HG03135 (cell line): ENCODE data around the gene HOXC11.

Experiments
- ATAC-seq: cut with Tn5 transposase; IDR thresholded peaks from one replicate; pipeline ENCODE4 v1.9.1; 2021; ENCODE audit warnings: mild to moderate bottlenecking, moderate library complexity; ENCODE audit not compliant: unreplicated experiment

The HOXC11 gene

DNA sequence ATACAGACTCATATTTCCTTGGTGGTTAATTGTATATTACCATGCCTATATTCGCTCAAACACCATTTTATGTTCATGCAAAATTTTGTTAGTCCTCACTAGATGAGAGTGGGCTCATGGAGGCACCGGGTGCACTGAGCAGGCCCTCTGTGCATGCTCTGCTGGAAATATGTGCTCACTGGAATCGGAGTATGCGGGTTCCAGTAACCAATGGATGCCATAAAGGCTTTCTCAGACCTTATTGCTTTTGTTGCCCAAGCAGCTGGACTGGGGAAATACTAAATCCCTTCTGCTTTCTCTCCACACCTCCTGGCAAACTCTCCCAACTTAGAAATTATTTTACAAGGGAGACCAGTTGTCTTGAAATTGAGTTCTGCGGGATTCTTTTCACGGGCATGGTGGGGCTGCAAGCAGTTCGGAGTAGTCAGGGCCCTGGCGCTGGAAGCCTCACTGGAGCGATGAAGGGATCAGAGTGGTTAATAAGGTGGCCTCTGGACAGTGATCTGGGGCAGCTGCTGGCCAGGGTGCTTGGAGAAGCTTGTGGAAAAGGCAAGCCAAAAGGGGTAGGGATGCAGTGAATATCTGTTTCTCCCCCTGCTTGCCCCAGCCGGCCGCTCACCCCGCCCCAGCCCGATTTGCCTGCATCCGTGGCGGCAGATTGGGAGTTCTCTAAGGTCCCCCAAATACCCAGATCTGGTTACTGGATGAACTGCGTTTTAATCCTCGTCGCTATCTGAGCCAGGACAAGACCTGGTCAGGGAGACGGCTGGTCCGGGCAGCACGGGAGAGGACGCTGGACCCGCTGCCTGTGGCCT is 47.9 kb downstream of the HOXC11 start:
- ATAC-seq, result no peak

DNA sequence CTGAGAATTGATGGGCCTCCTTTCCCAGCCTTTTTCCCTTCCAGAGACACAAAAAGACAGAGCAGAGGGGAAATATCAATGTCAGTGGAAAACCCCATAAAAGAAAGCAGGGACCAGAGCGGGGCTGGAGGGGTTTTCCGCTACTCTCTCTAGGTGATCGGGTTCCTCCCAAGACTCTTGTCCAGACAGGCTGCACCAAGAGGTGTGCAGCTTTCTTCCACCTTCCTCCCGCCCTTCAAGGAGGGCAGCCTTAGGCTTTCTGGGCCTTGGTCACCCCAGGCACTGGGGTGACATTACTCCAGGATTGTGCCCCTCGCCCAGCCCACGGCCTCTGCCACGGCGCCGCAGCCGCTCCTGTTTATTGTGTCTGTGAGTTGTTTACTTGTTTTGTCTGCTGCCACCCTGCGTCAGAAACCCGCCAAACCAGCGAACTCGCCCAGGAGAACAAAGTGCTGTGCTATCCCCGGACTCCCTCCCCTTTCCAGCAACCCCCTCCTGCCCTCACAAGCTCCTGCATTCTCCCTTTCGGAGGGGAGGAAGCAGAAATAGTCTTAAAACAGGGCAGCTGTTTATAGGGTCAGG is 48.6 kb downstream of the HOXC11 start:
- ATAC-seq, result no peak

DNA sequence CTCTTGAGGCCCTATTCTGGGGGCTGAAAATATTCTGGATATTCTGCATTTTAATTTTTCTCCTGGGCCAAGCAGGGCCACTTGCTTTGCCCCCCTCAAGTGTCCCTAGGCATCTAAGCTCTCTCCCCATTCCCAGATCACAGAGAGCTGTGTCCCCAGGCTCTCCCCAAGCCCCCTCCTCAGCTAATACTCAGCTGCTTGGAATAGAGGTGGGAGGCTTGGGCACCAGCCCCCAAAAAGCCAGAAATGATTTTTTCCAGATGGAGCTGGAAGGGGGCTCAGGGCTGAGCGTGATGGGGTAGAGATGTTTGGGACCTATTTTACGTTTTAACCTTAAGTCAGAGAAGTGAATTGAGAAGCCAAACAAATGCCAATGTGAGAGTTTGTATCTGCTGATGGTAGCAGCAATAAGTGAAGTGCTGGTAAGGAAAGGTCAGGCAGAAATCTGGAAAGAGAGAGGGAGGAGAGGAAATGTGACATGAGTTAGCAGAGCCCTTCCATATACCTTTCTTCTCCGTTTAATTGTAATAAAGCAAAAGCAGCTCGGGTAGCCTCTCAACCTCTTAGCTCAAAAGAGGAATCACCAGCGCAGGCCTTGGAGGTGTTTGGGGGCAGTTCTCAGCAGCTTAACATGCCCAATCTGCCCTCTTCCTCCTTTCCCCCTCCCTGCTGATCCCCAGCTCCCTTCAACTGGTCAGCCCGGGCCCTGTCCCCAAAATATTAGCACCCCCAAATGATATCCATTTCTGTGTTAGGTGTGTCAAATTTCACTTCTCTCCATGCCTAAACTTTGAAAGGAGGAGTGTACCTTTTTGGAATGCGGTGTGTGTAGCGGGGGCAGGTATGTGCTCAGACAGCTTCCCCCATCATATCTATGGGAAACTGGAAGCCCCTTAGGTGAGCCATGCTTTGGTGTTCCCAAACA is 50.3 kb downstream of the HOXC11 start:
- ATAC-seq, result no peak

DNA sequence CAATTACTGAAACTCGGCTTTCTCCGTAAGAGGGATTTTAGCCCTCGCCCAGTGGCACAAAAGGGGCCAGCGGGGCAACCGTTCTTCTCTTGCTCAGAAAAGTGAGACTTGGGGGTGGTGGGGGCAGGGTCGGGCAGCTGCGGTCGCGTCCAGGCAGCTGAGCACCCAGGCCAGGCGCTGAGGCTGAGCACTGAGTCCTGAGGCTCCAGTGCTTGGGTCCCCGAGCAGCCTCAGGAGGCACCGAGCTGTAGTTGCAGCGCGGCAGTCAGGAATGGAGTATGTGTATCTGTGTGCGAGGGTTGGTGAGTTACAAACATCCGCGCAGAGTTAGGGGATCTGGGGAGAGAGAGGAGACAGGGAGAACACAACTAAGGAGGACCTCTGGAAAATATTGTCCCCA is 51.2 kb downstream of the HOXC11 start:
- ATAC-seq, result no peak

DNA sequence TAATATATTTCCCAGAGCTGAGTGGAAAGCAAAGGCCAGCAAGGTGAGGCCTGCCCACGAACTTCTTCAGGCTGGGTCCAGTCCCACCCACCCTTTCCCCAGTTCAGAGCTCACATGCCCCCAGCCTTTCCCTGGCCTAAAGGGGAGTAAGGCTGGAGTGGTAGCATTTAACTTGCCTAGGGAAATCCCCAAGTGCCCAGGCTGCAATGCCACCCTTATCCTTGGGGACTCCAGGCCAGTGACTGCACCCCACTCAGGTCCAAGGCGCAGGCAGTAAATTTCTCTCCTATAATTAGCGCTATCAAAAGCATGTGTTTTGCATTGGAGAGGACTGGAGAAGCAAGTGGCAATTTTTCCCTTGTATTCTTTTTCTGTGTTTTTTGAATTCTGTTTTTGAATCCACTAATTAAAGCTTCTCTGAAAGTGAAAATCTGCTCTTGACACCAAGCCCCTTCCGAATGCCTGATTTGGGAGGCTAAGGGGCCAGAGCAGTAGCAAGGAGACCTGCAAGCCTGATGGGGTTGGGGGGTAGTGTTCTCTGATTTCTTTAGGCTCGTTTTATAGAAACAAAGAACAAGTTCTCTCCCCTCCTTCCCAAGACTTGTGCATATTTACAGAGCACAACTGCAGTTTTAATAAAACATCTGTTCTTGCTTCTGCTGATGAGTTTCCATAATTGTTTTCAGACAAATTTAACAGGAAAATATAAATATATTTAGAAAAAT is 51.8 kb downstream of the HOXC11 start:
- no peak for ATAC-seq

DNA sequence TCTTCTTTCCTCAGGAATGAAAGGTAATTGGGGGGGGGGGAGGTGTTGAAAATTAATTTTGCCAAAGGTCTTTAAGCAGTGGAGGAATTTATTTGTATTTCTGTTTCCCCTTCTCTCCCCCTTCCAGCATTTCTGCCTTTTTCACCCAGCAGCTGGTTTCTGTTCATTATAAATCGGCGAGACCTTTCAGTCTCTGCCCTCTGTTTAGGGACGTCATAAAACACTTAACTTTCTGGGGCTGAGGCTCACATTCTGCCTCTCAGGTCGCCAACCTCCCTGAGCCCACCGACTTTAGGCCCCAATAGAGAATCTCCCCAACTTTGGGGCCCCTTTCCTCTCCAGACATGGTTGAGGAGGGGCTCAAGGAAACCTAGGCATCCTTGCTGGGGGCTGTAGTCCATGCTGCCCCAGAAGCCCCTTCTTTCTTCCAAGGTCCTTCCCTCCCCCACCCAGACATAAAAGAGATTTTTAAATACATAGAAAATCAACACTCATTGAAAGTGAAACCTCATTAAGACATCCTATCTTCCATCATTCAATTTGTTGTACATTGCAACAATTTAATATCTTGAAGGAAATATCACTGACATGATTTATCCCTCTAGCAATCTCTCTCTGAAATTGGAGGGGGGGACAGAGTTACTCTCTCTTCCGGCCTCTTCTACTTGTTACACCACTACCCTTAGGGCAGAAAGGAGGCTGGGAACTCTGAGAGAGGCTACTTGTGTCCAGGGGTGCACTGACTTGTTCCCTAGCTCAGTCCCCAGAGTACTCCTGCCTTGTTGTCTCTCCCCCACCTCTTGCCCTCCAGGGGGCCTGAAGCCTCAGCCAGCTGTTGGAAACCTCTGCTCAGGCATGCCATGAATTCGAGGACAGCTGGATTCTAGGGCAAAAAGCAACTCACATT is 52.8 kb downstream of the HOXC11 start:
- no peak for ATAC-seq

DNA sequence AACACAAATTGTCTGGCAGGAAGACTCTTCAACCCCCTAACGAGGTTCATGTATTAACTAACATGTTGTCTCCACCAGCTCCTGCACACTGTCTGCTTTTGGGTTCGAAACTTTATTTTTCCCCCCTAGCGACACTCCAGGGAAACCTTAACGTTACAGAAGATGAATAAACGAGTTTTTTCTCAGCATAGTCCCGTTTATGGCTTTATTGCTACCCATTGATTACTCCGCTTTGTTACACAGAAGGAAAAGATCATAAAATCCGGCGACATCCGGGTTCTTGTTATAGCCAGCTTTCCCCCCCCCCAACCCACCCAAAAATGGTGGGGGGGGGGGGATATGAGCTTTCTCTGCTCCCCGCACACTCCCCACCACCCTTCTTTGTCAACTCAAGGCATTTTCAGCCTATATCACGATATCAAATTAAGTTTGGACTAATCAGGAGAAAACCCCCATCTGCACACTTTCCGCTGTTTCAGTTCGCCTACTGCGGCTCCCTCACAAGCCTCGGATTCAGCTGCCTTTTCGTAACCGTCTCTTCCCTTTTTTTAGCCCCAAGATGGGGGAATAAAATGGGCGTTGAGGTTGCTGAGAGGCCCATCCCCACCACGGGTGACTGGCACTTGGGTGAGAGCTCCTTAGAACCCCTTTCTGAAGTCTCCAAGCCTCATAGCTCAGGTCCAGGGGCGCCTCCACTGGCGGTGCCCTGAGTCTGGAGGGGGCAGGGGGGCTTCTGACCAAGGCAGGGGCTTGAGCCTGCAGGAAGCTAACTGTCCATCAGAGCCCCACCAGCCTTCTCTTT is 53.9 kb downstream of the HOXC11 start:
- no peak for ATAC-seq
